HG03442 (cell line): ENCODE data around the gene ADIPOQ.
"Not testable (repeated sequence)": the region's sequence is repeated elsewhere in the genome, so short reads cannot be mapped to it uniquely, and the experiment has no call there.

Source experiments
- ATAC-seq: cut with Tn5 transposase; IDR thresholded peaks from one replicate; pipeline ENCODE4 v1.9.1; 2021; ENCODE audit warnings: mild to moderate bottlenecking, moderate library complexity; ENCODE audit not compliant: unreplicated experiment

Gene ADIPOQ

DNA sequence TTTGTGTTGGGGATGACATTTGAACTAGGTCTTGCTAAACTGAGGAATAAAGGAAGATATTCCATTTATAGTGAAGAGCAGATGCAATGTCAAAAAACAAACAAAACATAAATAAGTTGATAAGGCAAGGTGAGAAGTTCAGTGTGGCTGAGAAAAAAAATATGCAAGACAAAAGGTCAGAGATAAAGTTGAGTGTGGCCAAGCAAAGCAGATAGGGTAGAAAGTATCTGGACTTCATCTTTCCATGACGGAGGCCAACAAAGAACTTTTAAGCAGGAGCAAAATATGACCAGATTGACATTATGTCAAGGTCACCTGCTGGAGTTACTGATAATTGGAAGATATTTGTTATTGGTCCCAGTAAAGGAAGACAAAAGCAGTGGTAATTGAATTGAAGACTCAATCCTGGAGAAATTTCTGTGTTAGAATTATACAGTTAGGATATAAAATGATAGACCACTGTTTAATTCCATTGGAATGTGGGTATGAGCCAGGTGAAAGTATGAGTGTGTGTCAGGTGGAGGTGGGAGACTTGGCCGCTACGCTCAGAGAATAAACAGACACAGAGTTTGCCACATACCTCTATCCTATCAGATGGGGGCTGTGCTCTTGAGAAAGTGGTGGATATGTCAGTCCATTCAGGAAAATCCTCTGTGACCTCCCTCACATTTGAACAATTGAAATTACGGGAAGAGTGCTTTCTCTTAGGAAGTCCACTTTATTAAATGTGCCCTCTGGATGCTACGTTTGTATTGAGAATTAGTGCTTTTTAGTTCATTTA is 28.1 kb downstream of the ADIPOQ start:
- no peak for ATAC-seq

DNA sequence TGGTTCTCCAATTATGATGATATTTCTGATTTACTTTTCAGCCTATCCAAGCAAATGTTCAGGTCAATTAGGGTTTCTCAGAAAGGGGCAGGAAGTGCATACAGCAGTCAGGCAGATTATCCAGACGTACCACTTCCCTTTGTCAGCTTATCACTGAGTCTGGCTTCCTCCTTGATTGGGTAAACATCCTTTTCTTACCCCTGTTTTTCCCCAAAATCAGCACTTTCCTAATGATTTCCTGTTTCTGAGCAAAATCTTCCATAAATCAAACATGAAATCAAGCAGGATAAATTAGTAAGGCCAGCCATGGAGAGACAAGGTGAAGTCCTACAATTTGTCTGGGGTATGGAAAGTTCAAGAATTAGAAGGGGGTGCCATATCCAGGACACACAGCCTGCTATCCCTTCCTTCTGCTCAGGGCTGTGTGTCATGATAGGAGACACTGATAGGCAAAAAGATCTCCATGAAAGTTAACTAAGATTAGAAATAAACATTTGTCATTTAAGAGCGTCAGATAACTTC is 29.0 kb downstream of the ADIPOQ start:
- no peak for ATAC-seq

DNA sequence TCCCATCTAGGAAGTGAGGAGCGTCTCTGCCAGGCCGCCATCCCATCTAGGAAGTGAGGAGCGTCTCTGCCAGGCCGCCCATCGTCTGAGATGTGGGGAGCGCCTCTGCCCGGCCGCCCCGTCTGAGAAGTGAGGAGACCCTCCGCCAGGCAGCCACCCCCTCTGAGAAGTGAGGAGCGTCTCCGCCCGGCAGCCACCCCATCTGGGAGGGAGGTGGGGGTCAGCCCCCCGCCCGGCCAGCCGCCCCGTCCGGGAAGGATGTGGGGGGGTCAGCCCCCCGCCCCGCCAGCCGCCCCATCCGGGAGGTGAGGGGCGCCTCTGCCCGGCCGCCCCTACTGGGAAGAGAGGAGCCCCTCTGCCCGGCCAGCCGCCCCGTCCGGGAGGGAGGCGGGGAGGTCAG is 31.3 kb downstream of the ADIPOQ start:
- ATAC-seq = not testable (repeated sequence)

DNA sequence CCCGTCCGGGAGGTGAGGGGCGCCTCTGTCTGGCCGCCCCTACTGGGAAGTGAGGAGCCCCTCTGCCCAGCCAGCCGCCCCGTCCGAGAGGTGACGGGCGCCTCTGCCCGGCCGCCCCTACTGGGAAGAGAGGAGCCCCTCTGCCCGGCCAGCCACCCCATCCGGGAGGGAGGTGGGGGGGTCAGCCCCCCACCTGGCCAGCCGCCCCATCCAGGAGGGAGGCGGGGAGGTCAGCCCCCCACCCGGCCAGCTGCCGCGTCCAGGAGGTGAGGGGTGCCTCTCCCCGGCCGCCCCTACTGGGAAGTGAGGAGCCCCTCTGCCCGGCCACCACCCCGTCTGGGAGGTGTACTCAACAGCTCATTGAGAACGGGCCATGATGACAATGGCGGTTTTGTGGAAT is 31.7 kb downstream of the ADIPOQ start:
- not testable (repeated sequence) for ATAC-seq

DNA sequence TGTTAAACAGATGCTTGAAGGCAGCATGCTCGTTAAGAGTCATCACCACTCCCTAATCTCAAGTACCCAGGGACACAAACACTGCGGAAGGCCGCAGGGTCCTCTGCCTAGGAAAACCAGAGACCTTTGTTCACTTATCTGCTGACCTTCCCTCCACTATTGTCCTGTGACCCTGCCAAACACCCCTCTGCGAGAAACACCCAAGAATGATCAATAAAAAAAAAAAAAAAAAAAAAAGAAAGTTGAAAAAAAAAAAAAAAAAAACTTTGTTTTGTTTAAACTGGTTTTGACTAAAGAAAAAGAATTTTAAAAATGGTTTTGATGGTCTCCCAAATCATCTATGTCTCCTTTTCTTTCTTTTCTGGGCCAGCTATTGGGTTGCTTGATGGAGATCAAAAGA is 32.3 kb downstream of the ADIPOQ start:
- ATAC-seq = not testable (repeated sequence)

GRCh38 chr3:186875708-186876107 is 33.2 kb downstream of the ADIPOQ start:
- ATAC-seq = no peak

DNA sequence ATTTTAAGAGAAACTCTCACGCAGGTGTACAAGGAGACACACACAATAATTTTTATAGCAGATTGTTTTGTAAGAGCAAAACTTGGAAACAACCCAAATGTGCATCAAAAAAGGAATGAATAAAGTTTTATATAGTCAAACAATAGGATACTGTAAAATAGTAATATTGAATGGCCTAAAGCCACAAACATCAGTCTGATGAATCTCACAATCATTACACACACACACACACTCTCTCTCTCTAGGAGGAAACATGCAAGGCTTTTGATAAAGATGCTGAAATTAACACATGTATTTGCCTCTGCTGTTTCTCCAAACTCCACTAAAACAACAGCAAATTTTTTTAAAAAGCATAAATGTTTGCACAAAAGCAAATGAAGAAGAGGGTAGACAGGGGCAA is 37.3 kb downstream of the ADIPOQ start:
- no peak for ATAC-seq

GRCh38 chr3:186880406-186880805 is 37.9 kb downstream of the ADIPOQ start:
- no peak for ATAC-seq

DNA sequence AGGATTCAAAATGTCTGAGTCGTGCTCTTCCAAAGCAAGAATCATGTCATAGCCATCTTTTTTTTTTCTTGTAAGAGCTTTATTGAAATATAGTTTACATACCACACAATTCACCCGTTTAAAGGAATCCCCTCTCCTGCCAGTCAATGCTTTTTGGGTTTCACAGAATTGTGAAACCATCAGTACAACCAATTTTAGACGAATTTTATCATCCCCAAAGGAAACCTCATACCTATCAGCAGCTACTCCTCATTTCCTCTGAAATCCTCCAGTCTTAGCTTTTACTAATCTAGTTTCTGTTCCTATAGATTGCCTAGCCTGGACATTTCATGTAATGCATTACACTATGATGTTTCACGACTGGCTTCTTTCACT is 39.6 kb downstream of the ADIPOQ start:
- no peak for ATAC-seq

GRCh38 chr3:186882881-186883685 is 40.6 kb downstream of the ADIPOQ start:
- no peak for ATAC-seq

GRCh38 chr3:186883686-186884058 is 41.2 kb downstream of the ADIPOQ start:
- no peak for ATAC-seq

GRCh38 chr3:186884868-186885267 is 42.4 kb downstream of the ADIPOQ start:
- not testable (repeated sequence) for ATAC-seq

GRCh38 chr3:186886202-186886981 is 43.9 kb downstream of the ADIPOQ start:
- ATAC-seq = no peak

DNA sequence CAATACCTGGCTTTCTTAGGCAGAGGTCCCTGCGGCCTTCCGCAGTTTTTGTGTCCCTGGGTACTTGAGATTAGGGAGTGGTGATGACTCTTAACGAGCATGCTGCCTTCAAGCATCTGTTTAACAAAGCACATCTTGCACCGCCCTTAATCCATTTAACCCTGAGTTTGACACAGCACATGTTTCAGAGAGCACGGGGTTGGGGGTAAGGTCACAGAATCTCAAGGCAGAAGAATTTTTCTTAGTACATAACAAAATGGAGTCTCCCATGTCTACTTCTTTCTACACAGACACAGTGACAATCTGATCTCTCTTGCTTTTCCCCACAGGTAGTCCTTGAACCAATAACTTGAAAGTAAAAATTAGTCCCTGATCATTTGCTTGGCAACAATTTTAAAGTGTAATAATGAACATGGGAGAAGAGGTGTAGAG is 45.0 kb downstream of the ADIPOQ start:
- not testable (repeated sequence) for ATAC-seq

GRCh38 chr3:186888569-186888968 is 46.1 kb downstream of the ADIPOQ start:
- ATAC-seq = no peak

- not testable (repeated sequence) for ATAC-seq
Measured at GRCh38 chr3:186889698-186890097, 47.2 kb downstream of the ADIPOQ start.

GRCh38 chr3:186890911-186891310 is 48.4 kb downstream of the ADIPOQ start:
- no peak for ATAC-seq

DNA sequence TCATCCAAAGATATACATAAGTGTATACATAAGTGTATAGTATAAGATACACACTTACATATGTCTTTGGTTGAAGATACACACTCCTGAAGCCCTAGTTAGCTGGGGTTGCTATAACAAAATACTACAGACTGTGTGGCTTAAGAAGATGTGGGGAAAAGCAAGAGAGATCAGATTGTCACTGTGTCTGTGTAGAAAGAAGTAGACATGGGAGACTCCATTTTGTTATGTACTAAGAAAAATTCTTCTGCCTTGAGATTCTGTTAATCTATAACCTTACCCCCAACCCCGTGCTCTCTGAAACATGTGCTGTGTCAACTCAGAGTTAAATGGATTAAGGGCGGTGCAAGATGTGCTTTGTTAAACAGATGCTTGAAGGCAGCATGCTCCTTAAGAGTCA is 50.6 kb downstream of the ADIPOQ start:
- ATAC-seq = not testable (repeated sequence)

GRCh38 chr3:186895406-186895805 is 52.9 kb downstream of the ADIPOQ start:
- no peak for ATAC-seq

DNA sequence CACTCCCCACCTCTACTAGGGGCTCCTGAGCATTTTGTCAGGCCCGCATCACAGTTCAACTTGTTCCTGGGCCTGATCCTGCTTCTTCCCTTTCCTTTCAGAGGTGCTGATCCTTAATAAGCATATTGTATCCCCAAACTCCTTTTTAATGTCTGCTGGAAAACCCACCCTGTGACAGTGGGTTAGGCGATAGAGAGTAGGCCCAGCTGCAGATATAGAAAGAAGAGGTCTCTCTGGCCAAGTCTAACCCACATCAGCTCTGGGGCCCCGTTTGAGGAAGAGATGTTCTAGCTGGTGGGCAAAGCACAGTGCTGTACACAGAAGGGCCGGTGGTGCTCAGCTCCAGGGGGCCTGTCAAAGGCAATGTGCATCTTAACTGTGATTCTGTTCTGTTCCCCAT is 53.5 kb downstream of the ADIPOQ start:
- no peak for ATAC-seq

DNA sequence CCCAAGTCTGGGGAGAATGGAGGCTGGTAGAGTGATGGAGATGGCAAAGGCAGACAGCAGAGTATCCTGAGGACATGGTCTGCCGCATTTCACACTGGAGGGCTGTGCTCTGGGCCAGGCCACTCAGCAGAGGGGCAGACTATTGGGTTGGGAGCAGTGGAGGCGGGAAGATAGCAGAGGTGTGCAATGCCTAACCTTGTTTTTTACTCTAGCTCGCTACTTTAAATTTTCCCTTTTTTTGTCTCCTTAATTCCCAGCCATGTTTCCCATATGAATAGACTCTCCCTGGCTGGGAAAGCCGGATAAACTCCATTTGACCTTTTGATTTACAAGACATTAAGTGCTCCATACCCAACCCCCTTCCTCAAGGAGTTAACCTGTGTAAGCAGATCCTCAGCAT is 54.4 kb downstream of the ADIPOQ start:
- ATAC-seq = no peak
